CD4-positive, alpha-beta T cell treated with Interferon alpha-2 for 1 hour (primary cell): ENCODE data around the gene KAZN.

Experiments
- DNase-seq, 2 donors: peaks; one replicate each; pipeline ENCODE4 v3.0.0-alpha.2; 2020 to 2022

KAZN gene

GRCh38 chr1:15154480-15155036, 556.1 kb downstream of the KAZN start:
- DNase-seq, result no peak

GRCh38 chr1:15155191-15155590, 556.7 kb downstream of the KAZN start:
- no peak for DNase-seq

GRCh38 chr1:15155888-15156741, 557.6 kb downstream of the KAZN start:
- DNase-seq, result peak in 1 of 2 donors; percentile 23

GRCh38 chr1:15156807-15157380, 558.4 kb downstream of the KAZN start:
- no peak for DNase-seq

GRCh38 chr1:15157524-15158399, 559.3 kb downstream of the KAZN start:
- DNase-seq, result no peak

GRCh38 chr1:15158506-15159165, 560.2 kb downstream of the KAZN start:
- no peak for DNase-seq

- DNase-seq, result no peak
Measured at GRCh38 chr1:15159166-15159555, 560.7 kb downstream of the KAZN start.

GRCh38 chr1:15160626-15161025, 562.1 kb downstream of the KAZN start:
- DNase-seq, result no peak

- DNase-seq, result no peak
Measured at GRCh38 chr1:15167386-15167785, 568.9 kb downstream of the KAZN start.
